HG03108 (cell line): Measurements from ENCODE around the gene JUND.

Experiments
- ATAC-seq: cut with Tn5 transposase; IDR thresholded peaks from one replicate; pipeline ENCODE4 v1.9.1; 2021; ENCODE audit warnings: moderate library complexity; ENCODE audit not compliant: unreplicated experiment

Gene JUND

GRCh38 chr19:18291019-18291524 lies 9.7 kb upstream of the JUND start:
- ATAC-seq: peak; percentile 3

GRCh38 chr19:18290302-18291018 lies 9.0 kb upstream of the JUND start:
- ATAC-seq: peak; percentile 30

- ATAC-seq: peak; percentile 4
These were observed 8.3 kb upstream of the JUND start for GRCh38 chr19:18289471-18290301.

- no peak for ATAC-seq
These were observed 6.7 kb upstream of the JUND start for GRCh38 chr19:18287836-18288772.

GRCh38 chr19:18286973-18287635 lies 5.7 kb upstream of the JUND start:
- no peak for ATAC-seq

DNA sequence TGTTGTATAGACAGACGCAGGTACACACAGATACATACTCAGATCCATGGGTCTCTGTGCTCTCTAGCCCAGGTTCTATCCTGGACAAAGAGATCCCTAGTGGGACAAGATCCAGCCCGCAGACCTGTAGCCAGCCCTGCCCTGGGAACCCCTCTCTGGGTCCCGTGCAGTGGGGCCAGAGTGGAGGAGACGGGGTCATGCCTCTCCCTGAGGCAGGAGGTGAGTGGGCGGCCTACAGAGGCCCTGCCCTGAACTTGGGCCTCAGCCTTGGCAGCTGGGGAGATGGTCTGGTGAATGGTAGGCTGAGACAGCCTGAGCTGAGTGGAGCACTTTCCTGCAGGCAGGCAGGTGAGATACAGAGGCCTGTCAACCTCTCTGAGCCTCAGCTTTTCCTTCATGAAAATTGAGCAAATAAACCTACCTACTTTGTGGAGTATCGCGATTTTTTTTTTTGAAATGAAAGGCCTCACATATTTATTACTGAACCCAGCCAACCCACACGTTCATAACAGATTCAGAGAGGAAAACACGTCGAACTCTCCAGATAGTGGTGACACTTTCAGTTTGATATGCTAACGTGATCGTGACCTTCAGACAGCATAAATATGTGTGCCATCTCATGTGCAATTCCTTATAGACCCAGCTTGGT lies 3.4 kb upstream of the JUND start:
- no peak for ATAC-seq

GRCh38 chr19:18283338-18283737 lies 1.9 kb upstream of the JUND start:
- ATAC-seq: no peak

DNA sequence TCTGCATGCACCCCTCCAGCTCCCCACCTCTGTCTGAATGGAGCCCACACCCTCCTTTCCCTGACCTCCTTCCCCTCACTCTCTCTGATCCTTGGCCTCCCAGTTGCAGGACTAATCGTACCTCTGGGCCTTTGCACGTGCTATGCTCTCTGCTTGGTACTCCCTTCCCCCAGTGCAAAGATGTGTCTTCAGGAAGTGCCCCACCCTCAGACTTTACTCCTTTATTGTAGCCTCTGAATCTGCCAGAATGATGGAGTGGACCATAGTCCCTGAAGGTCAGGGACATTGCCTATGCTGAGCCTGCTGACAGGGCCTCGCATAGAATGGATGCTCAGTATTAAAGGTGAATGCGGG lies 1.3 kb upstream of the JUND start:
- no peak for ATAC-seq

DNA sequence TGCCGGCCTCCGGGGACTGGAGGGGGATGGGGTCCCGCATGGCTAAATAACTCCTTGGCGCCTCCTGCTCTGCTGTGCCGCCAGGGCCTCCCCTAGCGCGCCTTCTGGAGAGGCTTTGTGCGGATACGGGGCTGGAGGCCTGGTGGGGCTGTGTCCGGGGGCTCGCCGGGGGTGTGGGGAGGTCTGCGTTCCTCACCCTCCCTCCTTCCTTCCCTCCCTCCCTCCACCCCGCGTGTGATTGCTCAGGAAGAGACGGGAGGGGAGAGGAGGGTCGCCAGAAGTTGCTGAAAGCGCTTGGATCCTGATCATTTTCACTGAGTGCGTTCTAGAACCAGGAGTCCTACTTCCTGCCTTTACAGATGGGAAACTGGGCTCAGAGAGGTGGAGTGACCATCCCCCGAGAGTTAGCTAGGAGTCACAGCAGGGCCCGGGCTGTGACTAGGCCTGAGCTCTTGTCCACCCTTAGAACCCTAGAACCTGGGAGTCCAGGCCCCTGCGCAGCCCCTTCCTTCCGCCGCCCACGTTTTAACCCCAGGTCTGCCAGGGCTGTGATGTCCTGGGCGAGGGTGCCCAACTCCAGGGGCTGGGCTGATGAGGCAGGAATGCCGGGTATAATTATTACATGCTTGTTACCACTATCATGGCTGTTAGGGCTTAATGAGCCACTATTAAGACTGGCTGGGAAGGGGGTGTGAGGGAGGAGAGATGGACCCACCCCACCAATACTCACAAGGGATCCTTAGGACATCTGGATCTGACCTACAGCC lies 782 bp upstream of the JUND start:
- ATAC-seq: no peak

DNA sequence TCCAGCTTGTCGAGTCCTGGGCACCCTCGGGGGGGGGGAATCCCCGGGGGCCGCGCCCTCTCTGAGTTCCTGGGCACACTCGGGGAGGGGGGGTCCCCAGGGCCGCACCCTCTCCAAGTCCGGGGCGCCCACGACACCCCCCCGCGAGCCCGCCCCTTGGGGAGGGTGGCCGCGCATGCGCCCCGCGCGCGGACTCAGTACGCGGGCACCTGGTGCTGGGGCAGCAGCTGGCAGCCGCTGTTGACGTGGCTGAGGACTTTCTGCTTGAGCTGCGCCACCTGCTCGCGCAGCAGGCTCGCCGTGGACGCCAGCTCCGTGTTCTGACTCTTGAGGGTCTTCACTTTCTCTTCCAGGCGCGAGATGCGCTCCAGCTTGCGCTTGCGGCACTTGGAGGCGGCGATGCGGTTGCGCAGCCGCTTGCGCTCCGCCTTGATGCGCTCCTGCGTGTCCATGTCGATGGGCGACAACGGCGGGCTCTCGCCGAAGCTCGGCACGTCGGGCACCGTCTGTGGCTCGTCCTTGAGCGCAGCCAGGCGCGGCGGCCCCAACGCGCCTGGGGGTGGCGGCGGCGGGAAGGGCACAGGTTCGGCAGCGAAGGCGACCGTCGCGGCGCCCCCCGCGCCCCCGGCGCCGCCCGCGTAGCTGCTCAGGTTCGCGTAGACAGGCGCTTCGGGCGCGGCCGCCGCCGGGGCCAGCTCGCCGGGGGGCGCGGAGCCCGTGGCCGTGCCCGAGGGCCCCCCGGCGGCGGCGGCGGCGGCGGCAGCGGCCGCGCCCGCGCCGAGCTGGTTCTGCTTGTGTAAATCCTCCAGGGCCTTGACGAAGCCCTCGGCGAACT lies 958 bp downstream of the JUND start:
- no peak for ATAC-seq

DNA sequence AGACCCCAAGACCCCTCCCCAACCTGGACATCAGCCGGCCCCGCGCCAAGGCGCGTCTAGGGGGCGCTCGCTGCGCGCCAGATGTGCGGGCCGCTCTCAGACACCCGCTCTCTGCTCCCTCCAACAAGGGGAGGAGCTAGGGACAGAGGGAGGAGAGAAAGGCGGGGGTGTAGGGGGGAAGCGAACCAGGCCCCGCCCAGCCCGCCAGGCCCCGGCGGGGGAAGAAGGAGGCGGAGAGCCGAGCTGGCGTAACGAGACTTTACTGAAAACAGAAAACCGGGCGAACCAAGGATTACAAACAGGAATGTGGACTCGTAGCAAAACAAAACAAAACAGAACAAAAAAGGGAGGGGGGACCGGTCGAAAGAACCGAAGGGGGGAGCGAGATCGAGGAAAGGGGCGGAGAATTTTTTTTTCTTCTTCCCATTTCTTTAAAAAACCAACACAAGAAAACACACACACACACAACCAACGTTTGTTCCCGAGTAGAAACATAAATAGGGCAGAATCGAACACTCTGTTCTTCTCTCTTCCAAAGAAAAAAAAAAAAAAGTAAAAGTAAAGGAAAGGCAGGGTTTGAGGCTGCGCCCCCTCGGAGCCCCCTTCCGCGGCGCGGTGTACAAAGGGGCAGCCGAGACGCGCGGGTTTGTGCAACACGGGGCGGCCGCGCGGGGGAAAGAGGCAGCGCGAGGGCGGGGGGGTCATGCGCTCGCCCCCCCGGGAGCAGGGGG lies 1.7 kb downstream of the JUND start:
- ATAC-seq: peak; percentile 20

DNA sequence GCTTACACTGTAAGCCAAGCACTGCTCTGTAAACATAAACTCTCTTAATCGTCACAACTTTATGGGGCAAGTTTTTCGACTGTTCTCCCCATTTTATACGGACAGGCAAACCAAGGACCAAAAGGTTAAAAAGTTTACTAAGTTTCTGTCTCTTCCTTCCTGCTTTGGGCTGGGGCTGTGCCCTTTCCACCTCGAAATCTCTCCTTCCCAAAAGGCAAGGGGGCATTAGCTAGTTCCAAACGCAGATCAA lies 2.2 kb downstream of the JUND start:
- no peak for ATAC-seq

DNA sequence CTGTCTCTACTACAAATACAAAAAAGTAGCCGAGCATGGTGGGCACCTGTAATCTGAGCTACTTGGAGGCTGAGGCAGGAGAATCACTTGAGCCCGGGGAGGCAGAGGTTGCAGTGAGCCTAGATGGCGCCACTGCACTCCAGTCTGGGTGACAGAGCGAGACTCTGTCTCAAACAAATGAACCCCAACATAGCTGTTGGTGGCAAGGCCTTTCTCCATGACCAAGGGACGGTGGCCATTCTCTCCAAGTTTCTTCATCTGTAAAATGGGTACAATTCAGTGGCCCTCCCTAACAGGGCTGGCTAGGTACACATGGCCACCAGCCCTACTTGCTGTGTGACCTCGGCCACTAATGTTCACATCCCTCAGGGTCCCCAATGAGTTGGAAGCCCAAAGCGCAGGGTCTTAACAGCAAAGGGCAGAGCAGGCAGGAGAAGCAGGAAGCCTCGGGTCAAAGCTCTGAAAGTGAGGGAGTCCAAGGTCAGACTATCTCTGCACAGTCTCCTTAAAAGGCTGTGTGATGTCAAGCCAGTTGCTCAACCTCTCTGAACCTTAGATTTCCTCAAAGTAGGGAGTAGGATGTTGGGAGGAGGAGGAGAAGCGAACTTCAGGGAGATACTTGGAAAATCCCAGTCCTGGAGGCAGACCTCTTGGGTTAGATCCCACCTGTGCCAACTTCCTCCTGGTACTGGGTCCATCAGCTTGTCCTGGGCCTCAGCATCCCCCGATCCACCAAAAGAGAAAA lies 2.7 kb downstream of the JUND start:
- no peak for ATAC-seq

DNA sequence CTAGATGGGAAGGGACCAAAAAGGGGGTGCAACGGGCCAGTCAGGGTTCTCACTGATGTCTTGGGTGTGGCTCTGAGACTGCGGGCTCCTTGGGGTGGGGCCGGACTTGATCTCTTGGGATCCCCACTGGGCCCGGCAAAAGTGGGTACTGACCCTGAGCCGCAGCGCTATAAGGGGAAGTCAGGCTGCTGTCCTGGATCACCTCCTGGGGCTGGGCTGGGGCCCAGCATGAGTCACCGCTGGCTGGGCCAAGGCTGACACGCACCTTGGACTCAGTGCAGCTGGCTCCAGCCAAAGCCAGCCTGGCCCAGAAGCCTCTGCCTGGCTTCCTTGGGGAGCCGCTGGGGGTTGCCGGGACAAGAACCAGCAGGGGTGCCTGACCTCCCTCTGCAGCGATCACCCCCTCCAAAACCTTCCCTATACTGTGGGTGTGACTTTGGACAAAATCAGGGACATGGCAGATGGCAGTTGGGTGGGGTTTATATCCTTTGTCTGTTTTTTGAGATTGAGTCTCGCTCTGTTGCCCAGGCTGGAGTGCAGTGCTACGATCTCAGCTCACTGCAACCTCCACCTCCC lies 6.6 kb downstream of the JUND start:
- ATAC-seq: no peak

DNA sequence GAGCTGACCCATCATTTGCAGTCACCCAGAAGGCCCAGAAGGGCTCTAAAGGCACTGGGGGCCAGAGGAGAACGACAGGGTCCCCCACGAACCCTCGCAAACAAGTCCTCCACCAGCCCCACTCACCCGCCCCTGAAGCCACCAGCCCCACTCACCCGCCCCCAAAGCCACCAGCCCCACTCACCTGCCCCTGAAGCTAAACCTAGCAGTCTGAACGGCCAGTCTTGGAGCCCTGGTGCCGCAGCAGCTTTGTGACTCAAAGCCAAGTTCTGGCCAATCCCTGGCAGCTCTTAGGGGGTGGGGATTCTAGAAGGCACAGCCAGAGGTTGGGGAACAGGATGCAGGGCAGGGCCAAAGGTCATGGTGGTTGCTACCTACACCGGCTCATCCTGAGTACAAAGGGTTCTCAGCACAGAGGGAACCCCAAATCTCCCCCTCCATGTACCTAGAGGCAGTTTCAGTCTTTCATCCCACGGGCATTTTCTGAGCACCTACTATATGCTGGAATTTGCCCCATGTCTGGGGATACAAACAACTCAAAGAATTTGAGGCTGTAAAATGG lies 7.1 kb downstream of the JUND start, which contains the start of gene IQCN:
TSS of gene IQCN (minus strand) at position 234 of the 562 bp plus-strand sequence. CDS start 4,974 bp downstream, outside the sequence.
- no peak for ATAC-seq

GRCh38 chr19:18273561-18274218 lies 7.7 kb downstream of the JUND start:
- no peak for ATAC-seq
